ENCODE measurements around the gene FRRS1.

FRRS1 gene

DNA sequence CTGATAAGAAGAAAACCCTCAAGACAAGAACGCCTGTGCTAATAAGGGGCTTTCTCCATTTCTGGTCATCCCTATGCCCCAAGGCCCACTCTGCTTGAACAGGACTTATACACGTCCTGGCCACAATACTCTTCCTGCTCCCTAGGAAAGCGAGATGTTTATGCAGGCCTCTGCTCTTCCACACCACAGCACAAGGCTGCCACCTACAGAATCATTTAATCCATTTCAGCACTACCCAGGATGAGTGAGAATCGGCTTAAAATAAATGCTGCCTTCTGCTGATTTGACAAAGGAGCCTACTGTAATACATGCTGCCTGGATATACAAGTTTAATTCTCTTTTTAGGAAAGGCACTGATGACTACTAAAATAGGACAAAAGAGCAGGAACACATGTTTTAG lies 29.4 kb downstream of the FRRS1 start:
- in situ Hi-C loops (cut with MboI; ENCODE audit: low sequenced_read_pairs), result no loop called here

DNA sequence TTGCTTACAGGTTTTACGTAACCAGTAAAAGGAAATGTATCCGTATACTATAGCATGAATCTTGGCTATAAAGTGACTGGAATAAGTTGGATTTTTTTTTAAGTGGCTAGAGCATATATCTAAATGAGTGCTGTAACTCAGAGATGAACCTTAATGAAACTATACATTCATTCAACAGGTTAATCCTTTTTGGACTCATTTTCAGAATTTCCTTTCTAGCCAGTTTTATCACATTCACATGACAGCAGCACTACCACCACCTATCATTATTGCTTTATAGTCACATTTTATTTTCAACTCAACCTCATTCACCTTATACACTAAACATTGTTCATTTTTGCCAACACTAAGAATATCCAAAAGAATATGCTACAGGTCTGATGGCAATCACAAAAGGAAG lies 30.6 kb downstream of the FRRS1 start:
- in situ Hi-C loops (cut with MboI; ENCODE audit: low sequenced_read_pairs), result no loop called here

DNA sequence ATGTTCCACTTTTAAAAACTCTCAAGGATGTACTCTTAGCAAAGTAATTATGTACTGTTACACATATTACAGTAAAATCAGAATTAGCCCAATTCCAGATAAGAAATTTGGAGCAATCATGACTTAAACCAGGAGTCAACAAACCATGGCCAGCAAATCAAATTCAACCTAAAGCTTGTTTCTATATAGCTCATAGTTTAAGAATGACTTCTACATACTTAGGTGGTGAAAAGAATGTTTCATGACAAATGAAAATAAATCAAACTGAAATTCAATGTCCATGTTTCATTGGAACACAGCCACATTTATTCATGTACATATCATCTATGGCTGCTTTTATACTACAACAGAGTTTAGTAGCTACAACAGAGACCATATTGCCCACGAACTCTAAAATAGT lies 35.1 kb downstream of the FRRS1 start:
- in situ Hi-C loops (cut with MboI; ENCODE audit: low sequenced_read_pairs), result no loop called here

DNA sequence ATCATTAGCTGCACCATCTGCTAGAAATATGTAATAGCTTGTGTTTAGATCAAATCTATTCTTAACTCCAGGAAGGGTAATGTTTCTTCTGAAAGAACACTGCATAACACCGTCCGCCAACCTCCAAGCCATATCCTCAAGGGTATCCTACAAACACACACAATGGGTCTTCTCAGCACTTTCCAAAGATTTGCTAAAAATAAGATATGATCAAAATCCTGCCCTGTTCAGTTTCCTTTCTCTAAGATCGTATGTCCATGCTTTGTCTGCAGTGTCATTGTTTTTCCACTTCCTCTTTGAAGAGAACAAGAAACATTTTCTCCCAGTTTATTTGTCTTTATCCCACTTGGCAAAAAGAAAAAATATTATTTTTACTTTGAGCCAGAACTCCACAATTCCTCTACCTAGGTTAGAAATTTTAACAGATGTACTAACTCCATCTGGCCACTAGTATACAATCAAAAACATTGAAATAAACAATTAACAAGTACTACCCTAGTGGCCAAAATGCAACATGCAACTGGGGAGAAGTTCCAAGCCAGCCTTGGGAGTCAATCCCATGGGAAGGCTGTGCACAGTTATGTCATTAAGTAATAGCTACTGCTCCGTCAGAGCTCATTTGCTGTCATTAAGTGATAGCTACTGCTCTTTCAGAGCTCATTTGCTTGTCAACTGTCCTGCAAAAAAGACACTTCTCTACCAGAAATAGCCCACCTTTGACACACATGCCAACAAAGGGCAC lies 37.8 kb downstream of the FRRS1 start:
- in situ Hi-C loops (cut with MboI; ENCODE audit: low sequenced_read_pairs), result no loop called here

DNA sequence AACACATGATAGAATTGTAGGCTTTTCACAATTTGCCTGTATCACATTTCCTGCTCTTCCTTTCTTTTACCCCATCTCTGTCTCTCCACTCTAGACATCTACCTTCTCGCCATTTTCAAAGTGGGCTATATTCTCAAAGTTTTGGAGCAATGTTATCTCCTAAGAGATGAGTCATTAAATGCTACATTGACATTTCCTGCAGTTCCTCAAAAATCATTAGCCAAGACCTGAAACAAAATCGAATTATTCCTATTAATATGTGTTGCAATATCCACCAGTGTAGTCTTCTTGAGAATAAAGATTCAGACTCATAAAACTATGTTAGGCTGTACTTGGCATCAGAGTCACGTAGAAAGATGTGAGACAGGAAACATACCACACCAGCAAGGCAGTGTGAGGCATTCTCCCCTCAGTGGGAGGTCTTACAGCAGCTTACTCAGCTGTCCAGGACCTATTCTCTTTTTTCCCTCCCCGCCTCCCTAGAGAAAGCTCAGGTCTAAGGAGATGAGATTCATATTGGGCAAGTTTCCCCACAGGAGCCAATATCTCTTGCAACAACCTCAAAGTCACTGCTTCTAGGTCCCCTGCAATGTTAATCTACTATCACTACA lies 38.8 kb downstream of the FRRS1 start:
- in situ Hi-C loops (cut with MboI; ENCODE audit: low sequenced_read_pairs), result no loop called here

DNA sequence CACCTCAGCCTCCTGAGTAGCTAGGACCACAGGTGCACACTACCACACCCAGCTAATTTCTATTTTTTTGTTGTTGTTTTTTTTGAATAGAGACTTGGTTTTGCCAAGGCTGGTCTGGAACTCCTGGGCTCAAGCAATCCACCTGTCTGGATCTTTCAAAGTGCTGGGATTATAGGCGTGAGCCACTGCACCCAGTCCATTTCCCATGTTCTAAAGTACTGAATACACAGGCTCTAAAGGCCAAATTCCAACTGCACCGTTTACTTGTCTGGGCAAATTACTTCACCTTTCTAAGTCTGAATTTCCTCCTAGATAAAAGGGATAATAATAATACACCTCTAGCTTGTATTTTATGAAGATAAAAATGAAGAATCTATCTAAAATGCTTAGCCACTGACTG lies 39.6 kb downstream of the FRRS1 start:
- in situ Hi-C loops (cut with MboI; ENCODE audit: low sequenced_read_pairs), result no loop called here

DNA sequence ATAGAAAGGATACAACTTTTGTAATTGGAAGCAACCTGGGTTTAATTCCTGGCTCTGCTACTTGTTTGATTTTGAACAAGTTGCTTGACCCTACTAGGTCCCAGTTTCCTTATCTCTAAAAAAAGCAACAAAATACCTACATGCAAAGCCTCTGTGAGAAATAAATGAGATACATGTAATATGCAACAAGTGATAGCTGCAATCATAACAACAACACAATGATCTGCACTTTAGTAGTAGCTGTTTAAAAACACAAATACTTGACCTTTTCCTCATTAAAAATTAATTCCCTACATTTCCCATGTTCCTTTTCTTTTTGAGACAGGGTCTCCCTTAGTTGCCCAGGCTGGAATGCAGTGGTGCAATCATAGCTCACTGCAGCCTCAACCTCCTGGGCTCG lies 40.0 kb downstream of the FRRS1 start:
- in situ Hi-C loops (cut with MboI; ENCODE audit: low sequenced_read_pairs), result no loop called here

DNA sequence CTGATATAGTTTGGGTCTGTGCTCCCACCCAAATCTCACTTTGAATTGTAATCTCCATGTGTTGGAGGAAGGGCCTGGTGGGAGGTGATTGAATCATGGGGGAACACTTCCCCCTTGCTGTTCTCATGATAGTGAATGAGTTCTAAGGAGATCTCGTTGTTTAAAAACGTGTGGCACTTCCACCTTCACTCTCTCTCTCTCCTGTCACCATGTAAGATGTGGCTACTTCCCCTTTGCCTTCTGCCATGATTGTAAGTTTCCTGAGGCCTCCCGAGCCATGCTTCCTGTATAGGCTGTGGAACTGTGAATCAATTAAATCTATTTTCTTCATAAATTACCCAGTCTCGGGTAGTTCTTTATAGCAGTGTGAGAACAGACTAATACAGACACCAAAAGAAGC lies 40.4 kb downstream of the FRRS1 start:
- in situ Hi-C loops (cut with MboI; ENCODE audit: low sequenced_read_pairs), result no loop called here

DNA sequence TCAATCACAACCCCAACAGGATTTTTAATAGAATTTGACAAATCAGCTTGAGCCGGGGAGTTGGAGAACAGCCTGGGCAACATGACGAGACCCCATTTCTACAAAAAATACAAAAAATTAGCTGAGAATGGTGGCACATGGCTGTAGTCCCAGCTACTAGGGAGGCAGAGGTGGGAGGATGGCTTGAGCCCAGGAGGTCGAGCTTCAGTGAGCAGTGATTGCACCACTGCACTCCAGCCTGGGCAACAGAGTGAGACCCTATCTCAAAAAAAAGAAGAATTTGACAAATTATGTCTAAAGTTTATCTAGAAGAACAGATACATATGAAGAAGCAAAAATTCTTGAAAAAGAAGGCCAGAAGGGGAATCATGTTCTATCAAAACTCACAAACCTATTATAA lies 43.2 kb downstream of the FRRS1 start:
- in situ Hi-C loops (cut with MboI; ENCODE audit: low sequenced_read_pairs), result loop anchor here (25.0 kb wide), 1 partner anchor 536 kb away; no protein-coding TSS in a partner anchor

DNA sequence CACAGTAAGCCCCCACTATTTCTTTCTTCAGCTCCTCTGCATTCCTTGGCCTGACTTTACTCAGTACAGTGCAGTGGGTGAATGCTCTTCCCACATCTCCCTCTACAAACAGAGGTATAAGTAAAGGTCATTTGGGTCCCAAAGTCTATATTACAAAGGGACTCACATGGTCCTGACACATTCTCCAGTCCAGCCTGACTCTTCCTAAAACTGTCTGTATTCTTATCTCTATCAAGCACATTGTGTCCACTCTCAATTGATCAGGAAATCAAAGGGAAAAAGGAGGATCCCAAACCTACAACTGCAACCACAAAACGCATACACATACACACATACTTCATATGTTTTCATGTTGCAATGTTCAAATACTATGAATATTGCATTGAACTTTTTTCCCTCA lies 49.4 kb downstream of the FRRS1 start:
- in situ Hi-C loops (cut with MboI; ENCODE audit: low sequenced_read_pairs), result loop anchor here (25.0 kb wide), 1 partner anchor 530 kb away; no protein-coding TSS in a partner anchor

DNA sequence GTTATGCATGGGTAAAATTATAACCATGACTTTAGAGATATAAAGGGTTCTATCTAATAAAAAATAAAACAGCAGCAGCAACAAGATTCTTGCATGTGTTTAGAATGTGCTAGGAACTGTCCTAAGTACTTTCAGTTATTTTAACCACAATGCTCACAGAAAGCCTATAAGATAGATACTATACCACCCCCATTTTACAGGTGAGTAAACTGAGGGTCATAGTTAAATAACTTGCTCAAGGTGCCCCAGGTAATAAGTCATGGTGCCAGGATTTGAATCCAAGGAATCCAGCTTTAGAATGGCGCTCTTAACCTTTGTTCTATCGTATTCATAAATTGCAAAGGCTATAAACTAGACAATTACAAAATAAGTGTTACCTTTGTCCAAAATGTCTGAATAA lies 53.4 kb downstream of the FRRS1 start:
- in situ Hi-C loops (cut with MboI; ENCODE audit: low sequenced_read_pairs), result loop anchor here (25.0 kb wide), 1 partner anchor 526 kb away; no protein-coding TSS in a partner anchor

DNA sequence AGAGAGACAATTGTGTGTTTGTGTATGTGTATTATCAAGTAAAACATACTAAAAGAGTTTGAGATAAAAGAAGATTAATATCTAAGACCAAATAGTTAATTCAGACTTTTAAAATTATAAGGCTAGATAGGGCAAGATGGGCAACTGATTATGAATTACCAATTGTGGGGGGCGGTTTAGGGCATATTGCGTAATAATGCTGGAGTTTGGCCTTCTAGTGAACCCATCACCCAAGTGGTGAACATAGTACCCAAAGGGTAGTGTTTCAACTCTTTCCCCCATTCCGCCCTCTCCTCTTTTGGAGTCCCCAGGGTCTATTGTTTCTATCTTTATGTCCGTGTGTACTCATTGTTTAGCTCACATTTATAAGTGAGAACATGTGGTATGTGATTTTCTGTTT lies 55.4 kb downstream of the FRRS1 start:
- in situ Hi-C loops (cut with MboI; ENCODE audit: low sequenced_read_pairs), result loop anchor here (25.0 kb wide), 1 partner anchor 524 kb away; no protein-coding TSS in a partner anchor

DNA sequence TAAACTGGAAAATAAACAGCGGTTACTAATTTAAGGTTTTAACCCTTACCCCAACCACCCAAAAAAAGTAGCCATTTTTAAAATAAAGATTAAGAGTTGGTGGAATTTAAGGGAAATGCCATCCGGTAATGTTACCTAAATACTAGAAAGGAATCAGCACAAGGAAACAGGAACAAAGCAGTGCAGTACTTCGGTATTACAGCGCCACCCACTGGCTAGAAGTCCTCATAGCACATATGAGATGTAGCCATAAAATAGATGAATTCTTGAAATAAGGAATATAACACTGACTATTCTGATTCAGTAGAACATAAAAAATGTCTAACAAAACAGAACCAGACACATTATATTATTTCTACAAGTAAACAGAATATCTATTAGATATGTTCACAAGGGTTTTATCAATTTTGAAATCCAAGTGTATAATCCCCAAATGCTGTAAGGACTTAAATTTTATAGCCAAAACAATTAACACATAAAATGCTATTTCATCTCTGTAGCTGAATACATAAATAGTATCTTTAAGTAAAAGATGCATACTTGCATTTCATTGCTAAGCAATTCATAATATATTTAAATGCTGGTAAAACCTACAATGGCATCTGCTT lies 58.8 kb downstream of the FRRS1 start:
- in situ Hi-C loops (cut with MboI; ENCODE audit: low sequenced_read_pairs), result loop anchor here (25.0 kb wide), 1 partner anchor 520 kb away; no protein-coding TSS in a partner anchor

DNA sequence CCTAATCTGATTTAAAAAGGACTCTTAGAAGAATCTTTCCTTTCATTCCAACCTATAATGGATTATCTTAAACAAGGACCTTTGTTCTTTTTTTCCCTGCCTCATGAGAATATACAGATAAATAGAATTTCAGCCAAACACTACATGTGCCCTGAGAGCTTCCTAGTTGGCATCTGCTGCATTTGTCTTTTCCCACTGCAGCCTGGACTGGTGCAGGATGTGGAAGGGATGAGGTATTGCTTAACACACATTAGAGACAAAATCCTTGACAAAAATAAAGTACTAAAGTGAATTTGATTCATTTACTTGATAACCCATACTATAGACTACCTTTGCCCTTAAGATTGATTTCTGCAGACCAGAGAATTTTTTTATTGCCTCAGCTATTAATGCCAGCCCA lies 61.0 kb downstream of the FRRS1 start:
- in situ Hi-C loops (cut with MboI; ENCODE audit: low sequenced_read_pairs), result loop anchor here (25.0 kb wide), 1 partner anchor 518 kb away; no protein-coding TSS in a partner anchor

DNA sequence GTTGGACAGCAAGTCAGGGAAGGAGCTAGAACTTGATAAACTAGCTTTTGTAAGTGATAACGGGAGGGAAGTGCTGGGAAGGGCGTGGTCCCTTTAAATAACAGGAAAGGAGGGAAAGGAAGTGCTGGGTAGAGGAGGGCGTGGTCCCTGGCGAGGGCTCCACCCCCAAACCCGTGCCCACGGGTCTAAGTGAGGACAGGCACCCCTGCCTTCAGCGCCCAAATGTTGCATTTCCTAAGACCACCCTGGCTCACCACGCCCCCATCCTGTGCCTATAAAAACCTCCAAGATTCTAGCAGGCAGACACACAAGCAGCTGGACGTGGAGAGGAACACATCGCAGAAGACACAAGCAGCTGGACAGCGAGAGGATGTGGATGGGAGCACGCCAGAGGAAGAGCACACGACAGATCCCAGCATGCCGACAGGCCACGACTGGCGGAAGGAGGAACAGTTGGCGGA lies 62.0 kb downstream of the FRRS1 start:
- in situ Hi-C loops (cut with MboI; ENCODE audit: low sequenced_read_pairs), result loop anchor here (25.0 kb wide), 1 partner anchor 517 kb away; no protein-coding TSS in a partner anchor

DNA sequence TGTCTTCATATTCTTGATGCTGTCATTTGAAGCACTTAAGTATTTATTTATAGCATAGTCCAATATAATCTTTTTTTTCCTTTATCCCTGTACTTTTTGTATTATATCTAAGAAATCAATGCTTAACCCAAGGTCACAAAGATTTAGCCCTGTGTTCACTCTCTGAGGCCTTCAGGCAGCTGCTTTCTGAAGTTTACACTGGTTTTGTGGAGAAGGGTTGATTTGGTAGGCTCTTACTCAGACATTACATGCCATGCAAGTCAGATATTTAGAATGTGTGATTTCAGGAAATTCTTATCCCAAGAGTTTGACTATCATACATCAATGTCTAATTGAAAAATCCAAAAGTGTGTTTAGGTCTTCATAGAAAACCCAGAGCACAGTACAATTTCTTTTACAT lies 64.2 kb downstream of the FRRS1 start:
- in situ Hi-C loops (cut with MboI; ENCODE audit: low sequenced_read_pairs), result loop anchor here (25.0 kb wide), 1 partner anchor 515 kb away; no protein-coding TSS in a partner anchor

DNA sequence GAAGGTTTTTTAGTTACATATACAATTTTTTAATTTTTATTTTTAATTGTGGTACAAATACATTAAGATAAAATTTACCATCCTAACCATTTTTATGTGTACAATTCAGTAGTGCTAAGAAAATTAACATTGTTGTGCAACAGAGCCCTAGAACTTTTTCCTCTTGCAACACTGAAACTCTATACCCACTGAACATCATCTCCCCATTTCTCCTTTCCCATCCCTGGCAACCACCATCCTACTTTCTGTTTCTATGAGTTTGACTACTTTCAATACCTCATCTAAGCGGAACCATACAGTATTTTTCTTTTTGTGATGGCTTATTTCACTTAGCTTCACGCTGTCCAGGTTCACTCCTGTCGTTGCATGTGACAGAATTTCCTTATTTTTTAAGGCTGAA lies 66.4 kb downstream of the FRRS1 start:
- in situ Hi-C loops (cut with MboI; ENCODE audit: low sequenced_read_pairs), result loop anchor here (25.0 kb wide), 1 partner anchor 513 kb away; no protein-coding TSS in a partner anchor

DNA sequence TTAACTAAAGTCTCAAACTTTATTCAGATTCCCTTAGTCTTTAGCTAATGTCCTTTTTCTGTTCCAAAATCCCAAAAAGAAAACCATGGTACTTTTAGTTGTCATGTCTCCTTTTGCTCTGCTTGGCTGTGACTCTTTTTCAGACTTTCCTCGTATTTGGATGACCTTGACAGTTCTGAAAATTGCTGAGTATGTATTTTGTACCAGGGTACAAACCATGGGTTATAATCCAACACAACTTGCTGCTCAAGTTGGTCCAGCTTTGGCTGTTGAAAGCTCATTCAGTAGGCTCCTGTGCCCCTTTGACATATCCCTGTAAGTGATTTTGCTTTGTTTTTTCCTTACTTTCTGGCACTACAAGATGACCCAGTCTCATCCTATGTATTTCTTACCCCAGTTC lies 68.9 kb downstream of the FRRS1 start:
- in situ Hi-C loops (cut with MboI; ENCODE audit: low sequenced_read_pairs), result no loop called here

DNA sequence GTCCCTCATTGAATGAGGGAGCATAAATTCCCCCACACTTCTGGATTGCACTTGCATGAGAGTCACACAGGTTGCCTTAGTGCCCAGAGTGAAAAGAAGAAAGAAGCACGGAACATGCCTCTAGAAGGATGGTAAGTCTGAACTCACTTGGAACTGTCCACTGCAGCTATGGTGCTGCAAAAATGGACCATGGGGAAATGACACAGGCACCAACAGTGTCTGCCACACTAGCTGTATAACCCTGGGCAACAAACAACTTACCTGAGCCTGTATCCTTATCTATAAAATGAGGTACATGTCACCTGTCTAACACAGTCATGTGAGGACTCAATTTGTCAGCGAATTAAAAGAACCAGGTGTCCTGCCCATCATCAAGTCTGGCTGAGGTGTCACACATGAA lies 69.8 kb downstream of the FRRS1 start:
- in situ Hi-C loops (cut with MboI; ENCODE audit: low sequenced_read_pairs), result no loop called here

DNA sequence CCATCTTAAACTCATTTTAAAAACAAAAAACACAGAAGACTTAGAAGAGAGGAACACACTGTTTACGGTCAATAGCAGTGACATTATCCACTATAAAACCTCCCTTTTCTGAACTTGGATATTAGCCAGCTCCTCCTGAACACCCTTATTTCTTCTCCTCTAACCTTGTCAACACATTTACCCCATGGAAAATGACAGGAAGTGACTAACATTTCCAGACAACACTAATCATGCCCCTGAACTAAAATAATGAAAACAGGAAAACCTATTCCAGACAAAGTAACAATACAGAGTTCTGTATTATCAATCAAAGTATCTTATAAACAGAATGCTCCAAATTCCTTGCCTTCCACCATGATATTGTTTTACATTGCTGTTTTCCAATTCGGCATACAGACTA lies 75.3 kb downstream of the FRRS1 start:
- in situ Hi-C loops (cut with MboI; ENCODE audit: low sequenced_read_pairs), result no loop called here

DNA sequence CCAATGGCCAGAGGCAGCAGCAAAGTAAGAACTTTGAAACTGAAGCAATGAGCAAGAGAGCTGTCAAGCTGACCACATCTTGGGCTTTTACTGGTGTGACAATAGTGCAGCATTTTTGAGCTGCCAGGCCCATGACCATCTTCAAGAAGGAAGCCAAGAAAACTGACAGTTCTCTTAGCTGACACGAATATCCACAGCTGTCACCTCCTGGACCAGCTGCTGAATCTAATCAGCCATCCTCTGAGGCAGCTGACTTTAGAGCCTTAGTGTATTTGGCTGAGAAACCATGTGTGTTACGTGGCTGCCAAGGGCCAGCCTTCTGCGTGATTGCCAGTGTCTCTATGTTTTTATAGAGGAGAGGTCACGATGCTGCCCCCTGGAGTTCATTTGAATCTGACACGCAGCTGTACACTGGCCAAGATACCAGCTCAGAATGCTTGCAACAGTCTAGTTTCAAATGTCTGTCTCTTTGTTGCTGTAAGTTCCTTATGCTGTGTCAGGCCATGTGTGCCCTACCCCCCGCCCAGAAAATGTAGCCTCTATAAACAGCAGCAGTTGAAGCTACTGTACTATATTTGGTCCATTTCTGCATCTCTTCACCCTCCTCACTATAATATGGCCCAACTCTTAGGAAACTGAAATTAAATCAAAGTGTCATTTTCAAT lies 80.8 kb downstream of the FRRS1 start:
- in situ Hi-C loops (cut with MboI; ENCODE audit: low sequenced_read_pairs), result no loop called here
